ENCODE measurements around the gene MTMR1.

DNA sequence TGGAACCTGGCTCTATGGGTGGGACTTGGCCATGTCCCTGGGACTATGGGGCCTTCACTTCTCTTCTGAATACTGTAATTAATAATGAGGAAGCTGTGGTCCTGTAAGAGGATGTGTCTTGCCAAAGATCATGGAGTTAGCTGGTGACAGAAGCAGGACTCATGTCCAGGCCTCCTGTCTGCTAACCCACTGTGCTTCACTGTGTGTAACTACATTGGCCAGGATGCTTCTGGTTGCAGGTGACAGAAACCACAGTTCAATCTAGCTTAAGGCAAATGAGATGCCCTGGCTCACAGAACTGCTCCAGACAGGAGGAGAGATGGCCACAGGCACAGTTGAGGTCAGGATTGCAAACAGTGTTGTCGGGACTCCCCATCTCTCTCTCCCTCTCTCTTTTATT is 3.1 kb downstream of the MTMR1 start:
- no peak for TF ChIP-seq EZH2 (IDR thresholded peaks at IDR 0.05; ENCODE audit: borderline replicate concordance, low read depth, low read length, severe bottlenecking)
- TF ChIP-seq, protein P1, sequence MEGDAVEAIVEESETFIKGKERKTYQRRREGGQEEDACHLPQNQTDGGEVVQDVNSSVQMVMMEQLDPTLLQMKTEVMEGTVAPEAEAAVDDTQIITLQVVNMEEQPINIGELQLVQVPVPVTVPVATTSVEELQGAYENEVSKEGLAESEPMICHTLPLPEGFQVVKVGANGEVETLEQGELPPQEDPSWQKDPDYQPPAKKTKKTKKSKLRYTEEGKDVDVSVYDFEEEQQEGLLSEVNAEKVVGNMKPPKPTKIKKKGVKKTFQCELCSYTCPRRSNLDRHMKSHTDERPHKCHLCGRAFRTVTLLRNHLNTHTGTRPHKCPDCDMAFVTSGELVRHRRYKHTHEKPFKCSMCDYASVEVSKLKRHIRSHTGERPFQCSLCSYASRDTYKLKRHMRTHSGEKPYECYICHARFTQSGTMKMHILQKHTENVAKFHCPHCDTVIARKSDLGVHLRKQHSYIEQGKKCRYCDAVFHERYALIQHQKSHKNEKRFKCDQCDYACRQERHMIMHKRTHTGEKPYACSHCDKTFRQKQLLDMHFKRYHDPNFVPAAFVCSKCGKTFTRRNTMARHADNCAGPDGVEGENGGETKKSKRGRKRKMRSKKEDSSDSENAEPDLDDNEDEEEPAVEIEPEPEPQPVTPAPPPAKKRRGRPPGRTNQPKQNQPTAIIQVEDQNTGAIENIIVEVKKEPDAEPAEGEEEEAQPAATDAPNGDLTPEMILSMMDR (IDR thresholded peaks at IDR 0.05; ENCODE audit: borderline replicate concordance, extremely low read depth, low read length, poor library complexity, severe bottlenecking): no peak

Data from DND-41 (cell line).